Smooth muscle cell (in vitro differentiated cells): ENCODE results near the gene ANO6. TPM values are rescaled to one million over a fixed set of nuclear protein-coding genes. Genes with fewer than 3 reads are reported as not detected.
A peak's percentile ranks its signal among the peaks of the same experiment; 100 is the strongest.

Experiments used
- DNase-seq: peaks from one replicate; lab custom pipeline; 2025; ENCODE audit not compliant: unreplicated experiment; lab: John Stamatoyannopoulos, UW
- H2AFZ ChIP-seq: fragments of 200-600 bp; sonication (generic); 2 replicates; pipeline ENCODE4 v1.6.0; 2016; ENCODE audit warnings: antibody characterized with exemption, low read depth, mild to moderate bottlenecking
- H3F3A ChIP-seq: fragments of 200-600 bp; sonication (generic); 2 replicates; pipeline ENCODE4 v1.6.0; 2017; ENCODE audit warnings: antibody characterized with exemption, low read depth
- H3K27ac ChIP-seq: fragments of 200-600 bp; sonication (generic); 2 replicates; pipeline ENCODE4 v1.5.1; 2016; ENCODE audit warnings: low read depth, mild to moderate bottlenecking
- H3K27me3 ChIP-seq: fragments of 200-600 bp; sonication (generic); 2 replicates; pipeline ENCODE4 v1.6.1; 2016; ENCODE audit warnings: low read depth, mild to moderate bottlenecking
- H3K36me3 ChIP-seq: fragments of 200-600 bp; sonication (generic); 2 replicates; pipeline ENCODE4 v1.5.1; 2016; ENCODE audit warnings: low read depth
- H3K4me1 ChIP-seq: fragments of 200-600 bp; sonication (generic); 2 replicates; pipeline ENCODE4 v1.5.1; 2016; ENCODE audit warnings: low read depth
- H3K4me2 ChIP-seq: fragments of 200-600 bp; sonication (generic); 2 replicates; pipeline ENCODE4 v1.6.0; 2016; ENCODE audit warnings: mild to moderate bottlenecking
- H3K4me3 ChIP-seq: fragments of 200-600 bp; sonication (generic); 2 replicates; pipeline ENCODE4 v1.5.1; 2016; ENCODE audit warnings: mild to moderate bottlenecking
- H3K79me2 ChIP-seq: fragments of 200-600 bp; sonication (generic); 2 replicates; pipeline ENCODE4 v1.6.0; 2016; ENCODE audit warnings: low read depth, mild to moderate bottlenecking
- H3K9ac ChIP-seq: fragments of 200-600 bp; sonication (generic); 2 replicates; pipeline ENCODE4 v1.6.0; 2016; ENCODE audit warnings: low read depth
- H3K9me3 ChIP-seq: fragments of 200-600 bp; sonication (generic); replicated peaks from 2 replicates; pipeline ENCODE4 v1.5.1; 2016; ENCODE audit warnings: low read depth
- H4K20me1 ChIP-seq: fragments of 200-600 bp; sonication (generic); 2 replicates; pipeline ENCODE4 v1.6.0; 2016; ENCODE audit warnings: low read depth
- CTCF ChIP-seq: fragments of 200-600 bp; sonication (generic); IDR thresholded peaks from 2 replicates; pipeline ENCODE4 v1.5.1; 2017; ENCODE audit warnings: borderline replicate concordance, mild to moderate bottlenecking, antibody characterized with exemption; ENCODE audit not compliant: insufficient read depth, poor library complexity, severe bottlenecking
- WGBS: methylation state at CpG from one replicate; pipeline ENCODE4 v1.1.7; 2016; ENCODE audit warnings: low lambda C conversion rate; 5-methylcytosine and 5-hydroxymethylcytosine counted together
- polyA plus RNA-seq: library from polyadenylated mRNA; unstranded; fragments of >200 nt; fragmentation: Nextera tagmentation; extraction: Ambion mirVana; gene quantifications from 2 replicates; pipeline ENCODE4 v1.2.1, GENCODE V29; 2016
- total RNA-seq: library from RNA; depleted of rRNA; stranded (reverse); fragments of >200 nt; gene quantifications from 2 replicates; pipeline ENCODE4 v1.2.3, GENCODE V29; 2014

ANO6 gene
- total and polyA plus RNA-seq, 2 experiments from 2014 or later = 44.8 to 106 TPM

- 65% methylated on average over 7 of the region's 7 CpGs for WGBS
- Histone ChIP-seq H4K20me1 (peaks cover 87% of the 10 kb centered on the region), H3K9me3 (no peaks in the 10 kb centered on the region), H2AFZ (no peak overlapping the region), H3K4me3 (no peak overlapping the region), H3F3A (peaks cover 10% of the 10 kb centered on the region), H3K36me3 (no peaks in the 10 kb centered on the region), H3K4me1 (peaks cover 8% of the 10 kb centered on the region), H3K79me2 (peaks cover 91% of the 10 kb centered on the region), H3K27ac (no peak overlapping the region), H3K27me3 (no peaks in the 10 kb centered on the region), H3K9ac (no peak overlapping the region), H3K4me2 (no peak overlapping the region)
- no peak for DNase-seq
- TF ChIP-seq CTCF = no peak
These were observed 80.2 kb downstream of the ANO6 start for GRCh38 chr12:45296046-45296586.

- Histone ChIP-seq H3K4me2 (no peak overlapping the region), H3K79me2 (peaks cover 92% of the 10 kb centered on the region)
These were observed 82.2 kb downstream of the ANO6 start for GRCh38 chr12:45298047-45298446.

GRCh38 chr12:45298721-45299692 lies 83.1 kb downstream of the ANO6 start:
- Histone ChIP-seq H3K79me2 (peaks cover 92% of the 10 kb centered on the region), H3K9me3 (no peaks in the 10 kb centered on the region), H3K36me3 (no peaks in the 10 kb centered on the region), H2AFZ (no peak overlapping the region), H3K9ac (no peak overlapping the region), H4K20me1 (peaks cover 93% of the 10 kb centered on the region), H3K4me3 (no peak overlapping the region), H3F3A (peaks cover 7% of the 10 kb centered on the region), H3K4me1 (no peaks in the 10 kb centered on the region), H3K27ac (peak overlapping the region; percentile 46), H3K4me2 (peak overlapping the region; percentile 53), H3K27me3 (no peaks in the 10 kb centered on the region)
- 30% methylated on average over 8 of the region's 8 CpGs for WGBS
- TF ChIP-seq CTCF = no peak
- no peak for DNase-seq

More at GRCh38 chr12:45298047-45298446, 82.2 kb downstream of the ANO6 start:
- Histone ChIP-seq H3F3A (peaks cover 7% of the 10 kb centered on the region), H3K9ac (no peak overlapping the region), H3K4me1 (no peaks in the 10 kb centered on the region), H3K9me3 (no peaks in the 10 kb centered on the region), H4K20me1 (peaks cover 91% of the 10 kb centered on the region), H2AFZ (no peak overlapping the region), H3K4me3 (no peak overlapping the region), H3K27me3 (no peaks in the 10 kb centered on the region), H3K27ac (peak overlapping the region; percentile 46), H3K36me3 (no peaks in the 10 kb centered on the region)
- no peak for TF ChIP-seq CTCF
- no peak for DNase-seq
- 85% methylated on average over 4 of the region's 4 CpGs for WGBS
